ENCODE measurements around the gene PPIH. TPM values are rescaled to one million over a fixed set of nuclear protein-coding genes. Genes with fewer than 3 reads are reported as not detected.
A peak's percentile ranks its signal among the peaks of the same experiment; 100 is the strongest.

PPIH gene
- total and polyA plus RNA-seq, 2 of the 13 experiments (the other 11 are each of a cell fraction or from before 2014, with no cell fraction given): 29.9 to 72.6 TPM

DNA sequence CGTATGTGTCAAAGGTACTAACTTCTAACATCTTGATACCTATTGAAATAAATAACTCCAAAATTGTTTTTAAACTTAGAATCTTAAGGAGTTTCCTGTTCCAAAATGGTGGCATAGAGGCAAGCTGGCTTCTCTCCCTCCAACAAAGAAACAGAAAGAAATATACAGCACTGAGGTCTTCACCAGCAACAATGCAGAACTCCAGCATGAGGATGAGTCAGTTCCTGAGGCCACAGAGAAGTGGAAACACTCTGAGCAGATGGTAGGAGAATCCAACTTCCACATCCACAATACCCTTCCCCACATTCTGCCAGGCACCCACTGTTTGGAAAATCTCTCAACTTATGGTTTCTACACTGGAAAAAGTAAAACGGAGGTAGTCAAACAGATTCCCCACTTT lies 12.2 kb upstream of the PPIH start:
- no peaks in the 10 kb centered on the region for H3K36me3 ChIP-seq (replicated peaks in 1 of 2; ENCODE audit: control insufficient read depth in 1 of 2, insufficient read depth in 2 of 2, low read length in 2 of 2)
- no peaks in the 10 kb centered on the region for H3K4me1 ChIP-seq (ENCODE audit: insufficient read depth, low read length)
- H3K79me2 ChIP-seq (ENCODE audit: insufficient read depth, low read length): no peaks in the 10 kb centered on the region
- H3K4me2 ChIP-seq (ENCODE audit: low read depth, low read length): no peak overlapping the region
- in situ Hi-C loops (cut with HindIII; ENCODE audit: extremely low pct_ligation_motif_present, low pct_unique_long_range_greater_than_20kb): no loop called here
- ChIA-PET POLR2A (no interaction called here), CTCF (ENCODE audit: low intra/inter-chr PET ratio, low total read pairs) (no interaction called here)
- H3K9ac ChIP-seq (ENCODE audit: insufficient read depth, low read depth, low read length): no peak overlapping the region
- TF ChIP-seq ZFP41 (CRISPR knock-in tag; IDR thresholded peaks at IDR 0.05; ENCODE audit: borderline replicate concordance) (no peak), BRF2 (CRISPR knock-in tag; IDR thresholded peaks at IDR 0.05) (no peak), ZNF746 (CRISPR knock-in tag; IDR thresholded peaks at IDR 0.05) (no peak), RORA (CRISPR knock-in tag; IDR thresholded peaks at IDR 0.05) (no peak)
- no peak overlapping the region for H3K4me3 ChIP-seq (replicated peaks in 1 of 3; ENCODE audit: insufficient read depth in 1 of 3, low read depth in 2 of 3, low read length in 3 of 3)
- no TSS peak for BruUV-seq (replicated peaks)
- intact Hi-C loops (cut with micrococcal nuclease; ENCODE audit: unreplicated experiment): no loop called here
- ATAC-seq (no peak), DNase-seq (ENCODE audit: low spot score) (no peak), FAIRE-seq (no peak)
- H2AFZ ChIP-seq (ENCODE audit: low read length): no peak overlapping the region
- H3K27ac ChIP-seq (ENCODE audit: extremely low read length, insufficient read depth, low read length): no peak overlapping the region
- H4K20me1 ChIP-seq (ENCODE audit: insufficient read depth, low read length): no peaks in the 10 kb centered on the region
- H3K9me3 ChIP-seq (ENCODE audit: low read length): no peaks in the 10 kb centered on the region
- H3K27me3 ChIP-seq (ENCODE audit: control insufficient read depth in 1 of 2, insufficient read depth in 2 of 2, low read length in 2 of 2): peaks cover 0 to 5% of the 10 kb centered on the region in 2 experiments; a peak in 2 of 5 replicates
- 61% methylated on average over 2 of the region's 2 CpGs for WGBS (ENCODE audit: low lambda C conversion rate)

DNA sequence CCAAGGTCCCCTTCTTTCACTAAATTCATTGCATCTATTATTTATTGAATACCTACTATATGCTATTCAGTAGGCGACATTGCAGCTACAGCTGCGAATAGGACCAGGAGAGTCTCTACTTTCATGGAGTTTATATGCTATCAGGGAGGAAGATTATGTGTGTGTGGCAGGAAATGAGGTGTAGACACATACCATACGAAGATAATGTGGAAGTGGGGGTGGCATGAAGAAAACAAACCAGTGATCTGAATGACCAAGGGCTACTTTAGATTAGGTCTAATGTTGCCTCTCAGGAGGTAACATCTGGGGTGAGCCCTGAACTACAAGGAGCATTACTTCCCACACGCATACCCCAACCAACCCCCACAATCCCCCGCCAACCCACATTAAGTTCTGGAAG lies 1.0 kb upstream of the PPIH start:
- in situ Hi-C loops (cut with HindIII; ENCODE audit: extremely low pct_ligation_motif_present, low pct_unique_long_range_greater_than_20kb): no loop called here
- BruUV-seq (replicated peaks): no TSS peak
- H3K79me2 ChIP-seq (ENCODE audit: insufficient read depth, low read length): peaks cover 30% of the 10 kb centered on the region
- ChIA-PET POLR2A (interaction anchor here (1.0 to 2.4 kb wide), 8 partner anchors 9 to 189 kb away, joined by 3 to 51 read pairs (median 5); partner anchors contain the start of genes CLDN19, YBX1 and ZNF691), CTCF (ENCODE audit: low intra/inter-chr PET ratio, low total read pairs) (no interaction called here)
- TF ChIP-seq MYC (CRISPR knock-in tag; IDR thresholded peaks at IDR 0.05; ENCODE audit: borderline replicate concordance): no peak
- no peak for TF ChIP-seq ZNF12 (CRISPR knock-in tag; IDR thresholded peaks at IDR 0.05)
- TF ChIP-seq, protein P1, sequence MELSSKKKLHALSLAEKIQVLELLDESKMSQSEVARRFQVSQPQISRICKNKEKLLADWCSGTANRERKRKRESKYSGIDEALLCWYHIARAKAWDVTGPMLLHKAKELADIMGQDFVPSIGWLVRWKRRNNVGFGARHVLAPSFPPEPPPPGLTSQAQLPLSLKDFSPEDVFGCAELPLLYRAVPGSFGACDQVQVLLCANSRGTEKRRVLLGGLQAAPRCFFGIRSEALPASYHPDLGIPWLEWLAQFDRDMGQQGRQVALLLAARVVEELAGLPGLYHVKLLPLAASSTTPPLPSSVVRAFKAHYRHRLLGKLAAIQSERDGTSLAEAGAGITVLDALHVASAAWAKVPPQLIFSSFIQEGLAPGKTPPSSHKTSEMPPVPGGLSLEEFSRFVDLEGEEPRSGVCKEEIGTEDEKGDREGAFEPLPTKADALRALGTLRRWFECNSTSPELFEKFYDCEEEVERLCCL (CRISPR knock-in tag; IDR thresholded peaks at IDR 0.05; ENCODE audit: borderline replicate concordance): no peak
- no peak for TF ChIP-seq ZNF383 (CRISPR knock-in tag; IDR thresholded peaks at IDR 0.05; ENCODE audit: borderline replicate concordance)
- TF ChIP-seq, protein P2, sequence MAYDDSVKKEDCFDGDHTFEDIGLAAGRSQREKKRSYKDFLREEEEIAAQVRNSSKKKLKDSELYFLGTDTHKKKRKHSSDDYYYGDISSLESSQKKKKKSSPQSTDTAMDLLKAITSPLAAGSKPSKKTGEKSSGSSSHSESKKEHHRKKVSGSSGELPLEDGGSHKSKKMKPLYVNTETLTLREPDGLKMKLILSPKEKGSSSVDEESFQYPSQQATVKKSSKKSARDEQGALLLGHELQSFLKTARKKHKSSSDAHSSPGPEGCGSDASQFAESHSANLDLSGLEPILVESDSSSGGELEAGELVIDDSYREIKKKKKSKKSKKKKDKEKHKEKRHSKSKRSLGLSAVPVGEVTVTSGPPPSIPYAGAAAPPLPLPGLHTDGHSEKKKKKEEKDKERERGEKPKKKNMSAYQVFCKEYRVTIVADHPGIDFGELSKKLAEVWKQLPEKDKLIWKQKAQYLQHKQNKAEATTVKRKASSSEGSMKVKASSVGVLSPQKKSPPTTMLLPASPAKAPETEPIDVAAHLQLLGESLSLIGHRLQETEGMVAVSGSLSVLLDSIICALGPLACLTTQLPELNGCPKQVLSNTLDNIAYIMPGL (CRISPR knock-in tag; IDR thresholded peaks at IDR 0.05; ENCODE audit: borderline replicate concordance in 1 of 2, low read depth in 1 of 2): no peak
- no peak for TF ChIP-seq MIER2 (CRISPR knock-in tag; IDR thresholded peaks at IDR 0.05)
- TF ChIP-seq RELA (CRISPR knock-in tag; IDR thresholded peaks at IDR 0.05): no peak
- no peak for TF ChIP-seq SIX4 (CRISPR knock-in tag; IDR thresholded peaks at IDR 0.05)
- ATAC-seq: no peak
- peaks cover 0 to 4% of the 10 kb centered on the region in 2 experiments; a peak in 1 of 5 replicates for H3K27me3 ChIP-seq (ENCODE audit: control insufficient read depth in 1 of 2, insufficient read depth in 2 of 2, low read length in 2 of 2)
- peak overlapping the region in 1 of 3 experiments; percentile 74; a peak in 1 of 6 replicates for H3K4me3 ChIP-seq (replicated peaks in 1 of 3; ENCODE audit: insufficient read depth in 1 of 3, low read depth in 2 of 3, low read length in 3 of 3)
- H2AFZ ChIP-seq (ENCODE audit: low read length): no peak overlapping the region
- no peaks in the 10 kb centered on the region for H3K9me3 ChIP-seq (ENCODE audit: low read length)
- peak overlapping the region; percentile 82 for H3K27ac ChIP-seq (ENCODE audit: extremely low read length, insufficient read depth, low read length)
- H4K20me1 ChIP-seq (ENCODE audit: insufficient read depth, low read length): no peaks in the 10 kb centered on the region
- 92% methylated on average over 5 of the region's 5 CpGs for WGBS (ENCODE audit: low lambda C conversion rate)
- DNase-seq (ENCODE audit: low spot score): no peak
- intact Hi-C loops (cut with micrococcal nuclease; ENCODE audit: unreplicated experiment): no loop called here
- H3K4me2 ChIP-seq (ENCODE audit: low read depth, low read length): peak overlapping the region; percentile 97
- no peak for FAIRE-seq
- peaks cover 2 to 8% of the 10 kb centered on the region in 2 experiments; a peak in 1 of 5 replicates for H3K36me3 ChIP-seq (replicated peaks in 1 of 2; ENCODE audit: control insufficient read depth in 1 of 2, insufficient read depth in 2 of 2, low read length in 2 of 2)
- no peak overlapping the region for H3K9ac ChIP-seq (ENCODE audit: insufficient read depth, low read depth, low read length)
- H3K4me1 ChIP-seq (ENCODE audit: insufficient read depth, low read length): peaks cover 38% of the 10 kb centered on the region
